ENCODE measurements around the gene MACROD2.

GRCh38 chr20:15913391-15914025 lies 1918.2 kb downstream of the MACROD2 start:
- no peak for TF ChIP-seq TAF1 (IDR thresholded peaks at IDR 0.05; ENCODE audit: low read depth)
- TF ChIP-seq REST (IDR thresholded peaks at IDR 0.05; ENCODE audit: borderline replicate concordance): no peak
- TF ChIP-seq CTCF (IDR thresholded peaks at IDR 0.05; ENCODE audit: poor library complexity, severe bottlenecking): no peak
- no peak for TF ChIP-seq SMC3 (conservative IDR thresholded peaks at IDR 0.05; ENCODE audit: poor library complexity)
